Measurements from ENCODE around the gene TIMP2.

Gene TIMP2

GRCh38 chr17:78862073-78863023, 62.8 kb downstream of the TIMP2 start:
- no peak for DNase-seq

GRCh38 chr17:78861229-78861628, 64.0 kb downstream of the TIMP2 start:
- no peak for DNase-seq

GRCh38 chr17:78859051-78859450, 66.1 kb downstream of the TIMP2 start:
- DNase-seq = no peak

- no peak for DNase-seq
Observed at GRCh38 chr17:78857266-78857665, 67.9 kb downstream of the TIMP2 start.

DNA sequence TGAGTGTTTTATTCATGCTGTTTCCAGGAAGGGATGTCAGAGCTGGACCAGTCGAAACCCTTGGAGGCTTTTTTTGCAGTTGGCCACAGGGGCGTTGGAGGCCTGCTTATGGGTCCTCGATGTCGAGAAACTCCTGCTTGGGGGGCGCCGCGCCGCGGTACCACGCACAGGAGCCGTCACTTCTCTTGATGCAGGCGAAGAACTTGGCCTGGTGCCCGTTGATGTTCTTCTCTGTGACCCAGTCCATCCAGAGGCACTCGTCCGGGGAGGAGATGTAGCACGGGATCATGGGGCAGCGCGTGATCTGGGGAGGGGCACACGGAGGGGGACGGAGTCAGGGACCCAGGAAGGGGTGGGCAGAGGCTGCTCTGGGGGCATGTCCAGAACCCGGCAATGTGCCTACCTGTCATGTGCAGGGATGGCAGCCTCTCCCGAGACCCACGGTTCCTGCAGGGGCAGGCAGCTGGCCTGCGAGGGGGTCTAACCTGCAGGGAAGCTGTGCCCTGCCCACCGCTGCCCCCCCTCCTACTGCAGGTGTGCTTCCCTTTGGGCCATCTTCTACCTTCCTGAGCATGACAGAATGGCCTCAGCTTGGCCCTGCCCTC, 69.5 kb downstream of the TIMP2 start:
- no peak for DNase-seq

GRCh38 chr17:78854508-78854907, 70.7 kb downstream of the TIMP2 start:
- no peak for DNase-seq

GRCh38 chr17:78853926-78854394, 71.2 kb downstream of the TIMP2 start:
- no peak for DNase-seq

DNA sequence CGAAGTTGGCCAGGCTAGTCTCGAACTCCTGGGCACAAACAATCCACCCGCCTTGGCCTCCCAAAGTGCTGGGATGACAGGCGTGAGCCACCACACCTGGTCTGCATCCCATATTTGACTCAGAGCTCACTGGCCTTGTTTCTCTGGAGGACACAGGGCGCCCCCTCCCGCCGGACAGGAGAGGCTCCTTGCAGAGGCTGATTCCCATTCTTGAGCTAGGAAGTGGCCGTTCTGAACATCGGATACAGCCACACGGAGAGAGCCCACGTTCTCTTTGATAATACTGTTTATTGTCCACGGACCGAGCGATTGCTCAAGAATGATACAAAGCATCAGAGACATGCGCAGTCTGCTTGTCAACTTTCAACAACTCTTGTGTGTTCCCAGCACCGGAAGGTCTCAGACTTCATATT, 72.5 kb downstream of the TIMP2 start:
- DNase-seq = no peak

- DNase-seq = no peak
Observed at GRCh38 chr17:78849026-78849425, 76.2 kb downstream of the TIMP2 start.

DNA sequence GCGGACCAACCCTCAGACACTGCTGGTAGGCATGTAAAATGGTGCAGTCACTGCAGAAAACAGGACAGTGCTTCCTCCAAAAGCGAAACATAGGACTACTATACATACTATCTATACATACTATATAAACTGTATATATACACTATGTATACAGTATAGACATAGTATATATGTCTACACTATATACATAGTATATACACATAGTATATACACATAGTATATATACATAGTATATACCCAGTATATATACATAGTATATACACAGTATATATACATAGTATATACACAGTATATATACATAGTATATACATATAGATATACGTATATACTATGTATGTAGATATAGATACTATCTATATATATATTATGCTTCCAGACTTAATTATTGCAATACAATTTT, 78.1 kb downstream of the TIMP2 start:
- no peak for DNase-seq

DNA sequence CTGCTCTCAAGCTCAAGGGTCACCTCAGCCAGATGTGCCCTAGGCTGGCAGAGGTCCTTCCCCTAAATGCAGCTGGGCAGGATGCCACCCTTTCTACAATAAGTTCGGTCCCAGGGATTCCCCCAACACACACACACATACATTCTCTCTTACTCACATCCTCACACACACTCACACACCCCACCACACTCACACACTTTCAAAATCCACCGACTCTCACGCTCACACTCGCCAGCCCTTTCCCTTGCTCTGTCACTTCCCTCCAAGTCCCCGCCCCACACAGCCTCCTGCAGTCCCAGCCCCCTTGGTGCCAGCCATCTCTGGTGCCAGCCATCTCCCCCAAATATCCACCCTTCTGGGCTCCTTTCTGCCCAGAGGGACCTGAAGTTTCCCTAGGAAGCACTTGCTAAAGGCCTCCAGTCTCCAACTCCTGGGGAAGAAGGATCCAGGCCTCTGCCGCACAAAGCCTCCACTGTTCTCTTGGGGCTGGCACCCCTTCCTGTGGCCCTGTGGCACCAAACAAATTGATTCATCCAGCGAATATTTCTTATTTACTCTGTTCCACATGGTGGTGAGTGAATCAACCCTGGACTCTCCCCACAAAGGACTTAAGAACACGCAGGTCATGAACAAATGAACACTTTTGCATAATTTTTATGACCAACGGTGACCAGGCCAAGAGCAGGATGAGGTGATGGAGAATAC, 80.7 kb downstream of the TIMP2 start:
- DNase-seq = no peak

DNA sequence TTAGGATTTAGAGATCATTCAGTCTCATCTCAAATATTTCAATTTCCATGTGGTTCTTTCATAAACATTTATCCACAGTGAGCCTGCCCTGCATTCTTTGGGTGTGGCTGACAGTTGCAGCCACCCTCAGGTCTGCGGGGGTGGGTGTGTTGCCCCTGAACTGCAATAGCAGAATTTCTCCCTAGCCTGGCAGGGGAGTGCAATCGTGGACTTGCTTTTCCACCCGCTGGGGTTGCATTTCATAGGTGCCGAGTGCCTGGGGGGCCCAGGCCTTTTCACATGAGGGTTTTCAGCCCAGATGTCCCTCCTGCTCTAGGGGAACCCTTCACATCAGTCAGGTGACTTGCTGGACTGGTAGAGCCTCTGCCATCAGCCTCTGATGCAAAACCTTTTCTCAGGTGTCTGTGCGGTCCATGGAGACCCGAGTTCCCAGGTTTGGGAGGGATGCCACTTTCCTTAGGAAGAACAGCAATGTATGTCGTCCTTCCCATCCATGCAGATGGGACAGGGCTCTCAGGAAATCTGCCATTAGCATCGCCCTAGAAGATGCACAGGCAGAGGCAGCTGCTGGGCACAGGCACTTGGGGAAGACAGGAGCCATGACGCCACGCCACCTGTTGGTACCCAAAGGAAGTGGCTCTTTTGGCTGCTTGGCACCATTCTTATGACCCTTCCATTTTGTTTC, 82.2 kb downstream of the TIMP2 start:
- DNase-seq = peak; percentile 60

DNA sequence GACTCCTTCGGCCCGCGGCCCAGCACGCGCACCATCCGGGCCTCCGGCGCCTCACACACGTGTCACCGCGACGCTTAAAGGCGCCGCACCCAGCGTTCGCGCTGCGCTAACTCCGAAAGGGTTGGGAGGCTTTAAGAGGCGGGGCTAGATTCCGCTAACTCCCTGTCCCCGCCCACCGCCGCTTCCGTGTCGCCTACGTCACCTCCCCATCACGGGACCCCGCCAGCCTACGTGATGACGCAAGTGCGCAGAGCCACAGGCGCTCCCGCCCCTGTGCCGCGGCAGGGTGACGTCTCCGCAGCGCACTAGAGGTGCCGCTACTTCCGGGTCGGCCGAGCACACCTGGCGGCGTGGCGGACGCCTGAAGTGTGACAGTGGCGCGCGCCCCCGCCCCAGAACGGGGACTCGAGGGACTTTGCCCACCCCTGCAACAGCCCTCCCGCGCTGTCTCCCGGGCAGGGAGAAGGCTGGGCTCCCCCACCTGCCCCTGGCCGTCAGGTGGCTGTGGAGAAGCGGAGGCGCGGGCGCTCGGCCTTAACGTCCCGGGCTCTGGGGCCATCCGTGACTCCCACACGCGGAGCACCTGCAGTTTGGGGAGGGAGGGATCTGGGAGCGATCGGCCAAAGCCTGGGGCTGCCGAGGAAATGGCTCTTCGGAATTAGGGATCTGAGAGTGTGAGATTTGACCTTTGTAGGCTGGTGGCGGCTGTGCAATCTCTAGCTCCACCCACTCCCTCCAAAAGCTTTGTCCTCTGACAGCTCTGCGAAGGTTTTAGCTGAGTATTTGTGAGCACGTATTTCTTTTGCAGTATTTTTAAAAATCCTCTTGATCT, 84.2 kb downstream of the TIMP2 start, which contains the start of gene USP36:
USP36 (minus strand) TSS at position 35 of the 832 bp plus-strand sequence. CDS start 4,451 bp downstream, outside the sequence.
- DNase-seq = peak; percentile 100

DNA sequence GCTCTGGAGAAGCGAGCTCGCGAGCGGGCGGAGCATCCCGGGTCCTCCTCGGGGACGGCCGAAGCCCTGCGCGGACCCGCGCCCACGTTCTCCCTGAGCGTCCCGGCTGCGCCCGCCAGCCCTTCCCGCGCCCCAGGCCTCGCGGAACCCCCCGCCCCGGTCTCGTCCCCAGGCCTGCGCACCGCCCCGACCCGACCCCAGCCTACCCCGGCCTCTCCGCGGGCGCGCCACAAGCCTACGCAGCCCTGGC, 84.7 kb downstream of the TIMP2 start:
- DNase-seq = no peak

GRCh38 chr17:78839762-78840529, 85.2 kb downstream of the TIMP2 start:
- no peak for DNase-seq

- DNase-seq = no peak
Observed at GRCh38 chr17:78839235-78839761, 85.9 kb downstream of the TIMP2 start.

DNA sequence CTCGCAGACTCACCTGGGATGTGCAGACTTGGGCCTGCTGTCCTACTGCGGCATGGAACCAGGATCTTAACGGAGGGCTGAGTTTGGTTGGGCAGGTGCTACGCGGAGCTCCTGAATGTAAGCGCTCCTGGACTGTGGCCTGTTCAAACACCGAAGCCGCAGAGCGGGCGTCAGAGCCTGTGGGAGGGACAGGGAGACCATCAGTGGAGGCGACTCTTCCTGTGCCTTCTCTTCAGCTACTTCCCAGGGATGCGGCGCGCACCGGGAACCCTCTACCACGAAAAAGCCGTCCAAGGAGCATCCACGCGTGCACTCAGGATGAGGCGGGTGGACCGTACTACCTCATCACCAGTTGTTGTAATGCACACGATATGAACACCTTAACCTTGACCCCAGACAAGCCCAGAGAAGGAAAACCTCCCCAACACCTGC, 86.6 kb downstream of the TIMP2 start:
- DNase-seq = peak; percentile 79

- DNase-seq = no peak
Observed at GRCh38 chr17:78836420-78837021, 88.7 kb downstream of the TIMP2 start.

- no peak for DNase-seq
Observed at GRCh38 chr17:78834571-78834970, 90.6 kb downstream of the TIMP2 start.

DNA sequence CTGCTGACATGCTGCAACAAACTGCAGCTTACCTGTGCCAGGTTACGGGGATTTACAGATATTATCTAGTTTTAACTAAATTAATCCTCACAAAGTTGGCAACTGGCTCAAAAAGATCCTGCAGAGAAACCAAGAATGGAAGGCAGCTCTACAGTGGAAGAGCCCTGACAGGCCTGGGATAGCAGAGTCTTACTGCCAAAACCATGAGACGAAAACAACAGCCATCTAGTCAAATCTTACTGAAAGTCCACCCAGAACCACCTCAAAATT, 92.7 kb downstream of the TIMP2 start:
- no peak for DNase-seq

All from COR-L47 (cell line).